Body of pancreas (tissue), 4 donors: ENCODE data around the gene ME1.

Source experiments
- POLR2A ChIP-seq, 3 donors: fragments of 450-650 bp; IDR thresholded peaks; one replicate each; pipeline ENCODE4 v1.6.1; 2016; ENCODE audit warnings: antibody characterized with exemption in 3 of 3, mild to moderate bottlenecking in 2 of 3
- TF ChIP-seq, protein P1 (sequence below), 7 experiments: fragments of 450-650 bp in 4 of 7; fragments of 200-600 bp in 3 of 7; sonication (generic) in 3 of 7; IDR thresholded peaks; one replicate each; pipeline ENCODE4 v1.5.1; 2016 to 2019; ENCODE audit warnings: antibody characterized with exemption in 7 of 7

- TF ChIP-seq, protein P1, sequence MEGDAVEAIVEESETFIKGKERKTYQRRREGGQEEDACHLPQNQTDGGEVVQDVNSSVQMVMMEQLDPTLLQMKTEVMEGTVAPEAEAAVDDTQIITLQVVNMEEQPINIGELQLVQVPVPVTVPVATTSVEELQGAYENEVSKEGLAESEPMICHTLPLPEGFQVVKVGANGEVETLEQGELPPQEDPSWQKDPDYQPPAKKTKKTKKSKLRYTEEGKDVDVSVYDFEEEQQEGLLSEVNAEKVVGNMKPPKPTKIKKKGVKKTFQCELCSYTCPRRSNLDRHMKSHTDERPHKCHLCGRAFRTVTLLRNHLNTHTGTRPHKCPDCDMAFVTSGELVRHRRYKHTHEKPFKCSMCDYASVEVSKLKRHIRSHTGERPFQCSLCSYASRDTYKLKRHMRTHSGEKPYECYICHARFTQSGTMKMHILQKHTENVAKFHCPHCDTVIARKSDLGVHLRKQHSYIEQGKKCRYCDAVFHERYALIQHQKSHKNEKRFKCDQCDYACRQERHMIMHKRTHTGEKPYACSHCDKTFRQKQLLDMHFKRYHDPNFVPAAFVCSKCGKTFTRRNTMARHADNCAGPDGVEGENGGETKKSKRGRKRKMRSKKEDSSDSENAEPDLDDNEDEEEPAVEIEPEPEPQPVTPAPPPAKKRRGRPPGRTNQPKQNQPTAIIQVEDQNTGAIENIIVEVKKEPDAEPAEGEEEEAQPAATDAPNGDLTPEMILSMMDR (IDR thresholded peaks at IDR 0.05) = no peak
- TF ChIP-seq POLR2A (IDR thresholded peaks at IDR 0.05) = no peak
Measured at GRCh38 chr6:83411731-83412130, 19.1 kb downstream of the ME1 start.
